K562 (cell line): ENCODE measurements around the gene GARIN1A. TPM values are rescaled to one million over a fixed set of nuclear protein-coding genes. Genes with fewer than 3 reads are reported as not detected.

Source experiments
- CBX3 ChIP-seq, 2 experiments: IDR thresholded peaks; 1 replicate in 1 of 2; 2 replicates in 1 of 2; pipeline ENCODE4 v1.6.1; 2012; ENCODE audit warnings: inconsistent platforms in 2 of 2, low read length in 2 of 2, borderline replicate concordance in 1 of 2, control low read depth in 1 of 2
- FOXA1 ChIP-seq: fragments of 450-650 bp; IDR thresholded peaks from 2 replicates; pipeline ENCODE4 v1.6.1; 2016; ENCODE audit warnings: mild to moderate bottlenecking, borderline replicate concordance
- HNRNPK ChIP-seq: fragments of 200-400 bp; formaldehyde crosslinking; IDR thresholded peaks from one replicate; pipeline ENCODE4 v1.6.1; 2018; ENCODE audit warnings: mild to moderate bottlenecking, low read depth, low read length; ENCODE audit not compliant: poor library complexity, severe bottlenecking
- JUNB ChIP-seq: fragments of 450-650 bp; formaldehyde crosslinking; conservative IDR thresholded peaks from 2 replicates; pipeline ENCODE4 v1.4.0; 2020; ENCODE audit warnings: mild to moderate bottlenecking
- KDM5B ChIP-seq: fragments of 200-600 bp; sonication (generic); IDR thresholded peaks from 2 replicates; pipeline ENCODE4 v1.6.1; 2012; ENCODE audit warnings: low read depth, mild to moderate bottlenecking, moderate library complexity, low read length, control low read depth, inconsistent platforms; ENCODE audit not compliant: insufficient replicate concordance
- L3MBTL2 ChIP-seq: fragments of 450-650 bp; IDR thresholded peaks from 2 replicates; pipeline ENCODE4 v1.6.1; 2016; ENCODE audit warnings: mild to moderate bottlenecking, moderate library complexity
- MEF2D ChIP-seq: conservative IDR thresholded peaks from 2 replicates; pipeline ENCODE4 v1.6.1; 2016; ENCODE audit warnings: low read depth, missing genetic modification characterization, missing compliant biosample characterization
- RAD21 ChIP-seq, 2 experiments: fragments of 250-450 bp in 1 of 2; fragments of 450-650 bp in 1 of 2; sonication (Bioruptor Pico) in 1 of 2; formaldehyde crosslinking in 1 of 2; IDR thresholded peaks in 1 of 2; conservative IDR thresholded peaks in 1 of 2; 2 replicates each; pipeline versions ENCODE4 v1.4.0 to v1.8.0; 2020 to 2022; ENCODE audit warnings: mild to moderate bottlenecking in 2 of 2, moderate library complexity in 1 of 2
- SMARCB1 ChIP-seq: IDR thresholded peaks from 2 replicates; pipeline ENCODE4 v1.6.1; 2011; ENCODE audit warnings: improper control_type of control experiment, low read depth; ENCODE audit not compliant: insufficient read length
- SRF ChIP-seq, 2 experiments: fragments of 250-450, 450-650 bp in 1 of 2; sonication (Bioruptor Pico) in 1 of 2; sonication (generic) in 1 of 2; formaldehyde crosslinking; IDR thresholded peaks; 2 replicates each; pipeline versions ENCODE4 v1.5.0 to v1.5.1; 2020 to 2022; ENCODE audit warnings: mild to moderate bottlenecking in 1 of 2, missing genetic modification reagents in 1 of 2
- THAP12 ChIP-seq: fragments of 250-450 bp; sonication (Bioruptor Pico); IDR thresholded peaks from 2 replicates; pipeline ENCODE4 v1.9.0; 2021; ENCODE audit warnings: mild to moderate bottlenecking, inconsistent platforms
- USF2 ChIP-seq: sonication (generic); formaldehyde crosslinking; IDR thresholded peaks from 2 replicates; pipeline ENCODE4 v1.5.0; 2020; ENCODE audit warnings: missing genetic modification reagents
- ZC3H4 ChIP-seq: sonication (generic); formaldehyde crosslinking; IDR thresholded peaks from 2 replicates; pipeline ENCODE4 v1.9.0; 2021; ENCODE audit warnings: missing genetic modification reagents, borderline replicate concordance
- ZNF146 ChIP-seq: IDR thresholded peaks from one replicate; pipeline ENCODE4 v1.6.1; 2018; ENCODE audit warnings: missing compliant biosample characterization; ENCODE audit not compliant: unreplicated experiment
- ZNF239 ChIP-seq: fragments of 250-450 bp; sonication (Bioruptor Pico); IDR thresholded peaks from 2 replicates; pipeline ENCODE4 v1.4.0; 2020; ENCODE audit warnings: mild to moderate bottlenecking
- ZNF24 ChIP-seq: fragments of 450-650 bp; IDR thresholded peaks from 2 replicates; pipeline ENCODE4 v1.6.1; 2016
- ZNF41 ChIP-seq: fragments of 250-450 bp; sonication (Bioruptor Pico); conservative IDR thresholded peaks from 2 replicates; pipeline ENCODE4 v1.4.0; 2020; ENCODE audit warnings: mild to moderate bottlenecking
- ZNF445 ChIP-seq: fragments of 250-450 bp; sonication (Bioruptor Pico); IDR thresholded peaks from 2 replicates; pipeline ENCODE4 v1.4.0; 2020; ENCODE audit warnings: low read depth, mild to moderate bottlenecking, moderate library complexity
- polyA plus RNA-seq, 8 experiments: library from polyadenylated mRNA; depleted of rRNA in 4 of 8; stranded (reverse) in 5 of 8; unstranded in 3 of 8; fragments of >200 nt; fragmentation: Nextera tagmentation in 2 of 8; fragmentation: Illumina TruSeq in 1 of 8; extraction: Ambion mirVana in 2 of 8; extraction: Trizol in 1 of 8; gene quantifications; 2 replicates each; pipeline versions ENCODE4 v1.2.1 to v1.2.3, GENCODE V29; 2011 to 2014; ENCODE audit warnings: inconsistent platforms in 1 of 8, missing spikeins in 1 of 8
- total RNA-seq, 7 experiments: library from RNA; depleted of rRNA in 6 of 7; stranded (reverse); fragments of >200 nt in 6 of 7; fragmentation: Illumina TruSeq in 2 of 7; extraction: Trizol in 2 of 7; gene quantifications; 2 replicates each; pipeline versions ENCODE4 v1.2.1 to v1.2.3, GENCODE V29; 2011 to 2021; ENCODE audit warnings: low replicate concordance in 1 of 7
- TF ChIP-seq, protein P1 (sequence below), 2 experiments: fragments of 450-650 bp in 1 of 2; sonication (generic) in 1 of 2; formaldehyde crosslinking in 1 of 2; IDR thresholded peaks in 1 of 2; conservative IDR thresholded peaks in 1 of 2; 2 replicates each; pipeline versions ENCODE4 v1.6.1 to v1.8.1; 2016 to 2023; ENCODE audit warnings: mild to moderate bottlenecking in 2 of 2, moderate library complexity in 2 of 2, inconsistent platforms in 1 of 2, missing genetic modification reagents in 1 of 2

GARIN1A gene
- total and polyA plus RNA-seq, 9 of the 15 experiments (the other 6 are each of a cell fraction or from before 2014, with no cell fraction given): 0.01 to 0.41 (median 0.04) TPM; not detected in 3

DNA sequence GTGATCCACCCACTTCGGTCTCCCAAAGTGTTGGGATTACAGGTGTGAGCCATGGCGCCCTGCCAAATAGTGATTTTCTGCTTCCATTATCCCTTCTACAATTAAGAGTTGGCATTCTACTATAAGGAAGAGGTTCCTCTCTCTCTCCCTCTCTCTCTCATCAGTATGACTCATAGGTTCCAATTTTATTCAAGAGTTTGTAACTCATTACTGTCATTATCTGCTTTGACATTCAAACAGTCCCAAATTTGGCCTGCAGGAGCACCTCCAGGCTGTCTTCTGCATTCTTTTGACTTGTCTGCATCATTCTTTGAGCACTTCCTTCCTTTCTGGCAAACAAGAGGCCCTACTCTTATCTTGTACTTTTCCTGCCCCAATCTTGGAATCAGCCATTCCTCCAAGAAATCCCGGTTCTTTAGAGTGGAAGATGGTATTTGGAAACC lies 33.8 kb downstream of the GARIN1A start (continued):
- no peak for TF ChIP-seq THAP12 (CRISPR knock-in tag)
- TF ChIP-seq FOXA1: no peak
- no peak for TF ChIP-seq RAD21 (CRISPR knock-in tag; conservative IDR thresholded peaks at IDR 0.05 in 1 of 2, IDR thresholded peaks at IDR 0.05 in 1 of 2)
- no peak for TF ChIP-seq ZC3H4
- TF ChIP-seq, protein P1, sequence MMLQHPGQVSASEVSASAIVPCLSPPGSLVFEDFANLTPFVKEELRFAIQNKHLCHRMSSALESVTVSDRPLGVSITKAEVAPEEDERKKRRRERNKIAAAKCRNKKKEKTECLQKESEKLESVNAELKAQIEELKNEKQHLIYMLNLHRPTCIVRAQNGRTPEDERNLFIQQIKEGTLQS (IDR thresholded peaks at IDR 0.05): peak; percentile 89
- TF ChIP-seq, protein P1 (CRISPR knock-in tag; conservative IDR thresholded peaks at IDR 0.05): no peak; the same call in 1 of the 2 replicates
- peak; percentile 73 for TF ChIP-seq JUNB
- TF ChIP-seq L3MBTL2: no peak
- no peak for TF ChIP-seq ZNF239 (CRISPR knock-in tag)
- no peak for TF ChIP-seq ZNF445 (CRISPR knock-in tag)
- no peak for TF ChIP-seq HNRNPK
- peak in 1 of 2 experiments; percentile 66; a peak in 1 of 4 replicates for TF ChIP-seq SRF (CRISPR knock-in tag; IDR thresholded peaks at IDR 0.05)
- TF ChIP-seq MEF2D (tag): no peak
- TF ChIP-seq KDM5B: no peak
- TF ChIP-seq ZNF41 (CRISPR knock-in tag): no peak
- no peak for TF ChIP-seq SMARCB1
- no peak for TF ChIP-seq ZNF24
- no peak for TF ChIP-seq ZNF146 (CRISPR knock-in tag)
- no peak for TF ChIP-seq CBX3 (IDR thresholded peaks at IDR 0.05; ENCODE audit: borderline replicate concordance in 1 of 2, low read length in 2 of 2)
- no peak for TF ChIP-seq USF2 (CRISPR knock-in tag)
